ENCODE results near the gene TMEM183A.
"Not testable (repeated sequence)": the region's sequence is repeated elsewhere in the genome, so short reads cannot be mapped to it uniquely, and the experiment has no call there.

DNA sequence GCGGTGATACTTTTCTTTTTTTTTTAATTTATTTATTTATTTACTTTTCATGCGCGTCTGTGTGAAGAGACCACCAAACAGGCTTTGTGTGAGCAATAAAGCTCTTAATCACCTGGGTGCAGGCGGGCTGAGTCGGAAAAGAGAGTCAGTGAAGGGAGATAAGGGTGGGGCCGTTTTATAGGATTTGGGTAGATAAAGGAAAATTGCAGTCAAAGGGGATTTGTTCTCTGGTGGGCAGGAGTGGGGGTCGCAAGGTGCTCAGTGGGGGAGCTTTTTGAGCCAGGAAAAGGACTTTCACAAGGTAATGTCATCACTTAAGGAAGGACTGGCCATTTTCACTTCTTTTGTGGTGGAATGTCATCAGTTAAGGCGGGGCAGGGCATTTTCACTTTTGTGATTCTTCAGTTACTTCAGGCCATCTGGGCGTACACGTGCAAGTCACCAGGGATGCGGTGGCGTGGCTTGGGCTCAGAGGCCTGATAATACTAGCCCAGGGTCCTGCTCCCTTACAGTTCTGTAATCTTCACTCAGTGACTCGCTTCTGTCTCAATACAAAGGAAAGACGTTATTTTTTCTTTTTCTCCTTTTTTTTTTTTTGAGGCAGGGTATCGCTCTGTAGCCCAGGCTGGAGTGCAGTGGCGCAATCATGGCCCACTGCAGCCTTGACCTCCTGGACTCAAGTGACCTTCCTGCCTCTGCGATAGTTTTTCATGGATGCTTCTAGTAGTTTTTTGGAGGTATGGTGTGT lies 1.6 kb upstream of the TMEM183A start:
- TF ChIP-seq MAX (IDR thresholded peaks at IDR 0.05; ENCODE audit: low read depth, low read length); EGR1 (IDR thresholded peaks at IDR 0.05; ENCODE audit: borderline replicate concordance in 1 of 2, low read depth in 2 of 2, low read length in 2 of 2); FOS (IDR thresholded peaks at IDR 0.05; ENCODE audit: borderline replicate concordance, extremely low read depth, insufficient read length); ZNF217 (IDR thresholded peaks at IDR 0.05); POLR2A (IDR thresholded peaks at IDR 0.05; ENCODE audit: low read depth, low read length): not testable (repeated sequence)
- TF ChIP-seq, protein P1, sequence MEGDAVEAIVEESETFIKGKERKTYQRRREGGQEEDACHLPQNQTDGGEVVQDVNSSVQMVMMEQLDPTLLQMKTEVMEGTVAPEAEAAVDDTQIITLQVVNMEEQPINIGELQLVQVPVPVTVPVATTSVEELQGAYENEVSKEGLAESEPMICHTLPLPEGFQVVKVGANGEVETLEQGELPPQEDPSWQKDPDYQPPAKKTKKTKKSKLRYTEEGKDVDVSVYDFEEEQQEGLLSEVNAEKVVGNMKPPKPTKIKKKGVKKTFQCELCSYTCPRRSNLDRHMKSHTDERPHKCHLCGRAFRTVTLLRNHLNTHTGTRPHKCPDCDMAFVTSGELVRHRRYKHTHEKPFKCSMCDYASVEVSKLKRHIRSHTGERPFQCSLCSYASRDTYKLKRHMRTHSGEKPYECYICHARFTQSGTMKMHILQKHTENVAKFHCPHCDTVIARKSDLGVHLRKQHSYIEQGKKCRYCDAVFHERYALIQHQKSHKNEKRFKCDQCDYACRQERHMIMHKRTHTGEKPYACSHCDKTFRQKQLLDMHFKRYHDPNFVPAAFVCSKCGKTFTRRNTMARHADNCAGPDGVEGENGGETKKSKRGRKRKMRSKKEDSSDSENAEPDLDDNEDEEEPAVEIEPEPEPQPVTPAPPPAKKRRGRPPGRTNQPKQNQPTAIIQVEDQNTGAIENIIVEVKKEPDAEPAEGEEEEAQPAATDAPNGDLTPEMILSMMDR (IDR thresholded peaks at IDR 0.05 in 2 of 3, conservative IDR thresholded peaks at IDR 0.05 in 1 of 3; ENCODE audit: control insufficient read depth in 2 of 3, extremely low read depth in 1 of 3, insufficient read depth in 1 of 3, low read depth in 3 of 3, low read length in 3 of 3): not testable (repeated sequence)

All from GM12878 (cell line).